NCI-H1092 (cell line): ENCODE data around the gene ALG12.

Source experiments
- DNase-seq: peaks from one replicate; lab custom pipeline; 2025; lab: John Stamatoyannopoulos, UW

Gene ALG12

DNA sequence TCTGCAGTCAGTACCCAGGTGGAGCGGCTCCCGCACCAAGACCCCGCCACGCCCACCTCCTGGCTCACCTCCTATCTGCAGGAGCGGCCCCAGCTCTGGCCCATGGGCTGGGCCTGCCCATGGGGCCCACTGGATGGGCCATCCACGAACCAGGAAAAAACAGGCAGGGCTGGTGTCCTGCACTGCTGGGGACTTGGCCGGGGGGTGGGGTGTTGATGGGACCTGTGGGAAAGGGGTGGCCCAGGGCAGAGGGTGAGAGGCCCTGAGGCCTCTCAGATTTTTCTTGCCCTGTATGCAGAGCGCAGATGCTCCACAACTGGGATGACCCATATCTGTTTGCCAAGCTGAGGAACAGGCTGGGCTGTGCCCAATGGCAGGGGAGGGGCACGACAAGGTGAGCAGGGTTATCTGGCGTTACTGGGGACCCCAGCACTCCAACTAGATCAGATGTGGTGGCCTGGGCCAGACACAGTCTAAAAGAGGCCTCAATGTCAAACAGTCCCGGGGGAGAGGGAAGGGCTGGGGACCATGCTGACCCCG, 39.7 kb upstream of the ALG12 start:
- no peak for DNase-seq

DNA sequence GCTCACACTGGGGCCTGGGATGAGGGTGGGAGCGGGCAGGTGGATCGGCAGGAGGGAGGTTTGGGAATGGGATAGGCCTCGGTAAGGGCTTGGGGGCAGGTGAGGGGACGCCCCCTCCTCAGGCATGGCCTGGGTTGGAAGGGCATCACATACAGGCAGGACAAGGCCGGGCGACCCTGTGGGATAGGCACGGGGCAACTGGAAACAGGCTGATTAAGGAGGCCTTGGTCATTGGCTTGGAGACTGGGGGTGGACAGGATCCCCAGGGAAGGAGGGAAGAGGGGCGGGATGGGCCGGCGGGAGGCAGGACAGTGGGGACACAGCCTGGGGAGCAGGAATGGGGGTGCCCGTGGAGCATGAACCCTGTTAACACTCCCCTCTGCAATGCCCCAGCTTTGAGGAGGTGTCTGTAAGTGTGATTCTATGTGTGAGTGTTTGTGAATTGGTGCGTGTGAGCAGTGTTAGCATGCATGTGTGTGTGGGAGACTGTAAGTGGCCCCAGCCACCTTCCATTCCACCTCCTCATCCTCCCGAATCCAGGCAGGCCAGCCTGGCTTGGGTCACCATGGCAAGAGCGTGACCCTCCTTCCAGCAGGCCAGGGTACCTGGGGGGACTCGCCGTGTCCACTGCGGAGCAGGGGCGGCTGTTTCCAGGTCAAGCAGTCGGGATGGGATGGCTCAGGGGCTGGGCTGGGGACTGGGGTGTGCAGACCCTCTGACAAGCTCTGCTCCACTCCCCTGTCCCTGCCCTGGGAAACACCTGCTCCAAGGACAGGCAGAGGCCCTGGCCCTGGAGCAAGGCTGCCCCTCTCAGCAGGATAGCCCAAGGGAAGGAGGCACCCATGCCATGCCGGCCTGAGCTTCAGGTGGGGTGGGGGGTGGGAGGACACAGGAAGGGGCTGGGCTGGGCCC, 38.9 kb upstream of the ALG12 start:
- no peak for DNase-seq

DNA sequence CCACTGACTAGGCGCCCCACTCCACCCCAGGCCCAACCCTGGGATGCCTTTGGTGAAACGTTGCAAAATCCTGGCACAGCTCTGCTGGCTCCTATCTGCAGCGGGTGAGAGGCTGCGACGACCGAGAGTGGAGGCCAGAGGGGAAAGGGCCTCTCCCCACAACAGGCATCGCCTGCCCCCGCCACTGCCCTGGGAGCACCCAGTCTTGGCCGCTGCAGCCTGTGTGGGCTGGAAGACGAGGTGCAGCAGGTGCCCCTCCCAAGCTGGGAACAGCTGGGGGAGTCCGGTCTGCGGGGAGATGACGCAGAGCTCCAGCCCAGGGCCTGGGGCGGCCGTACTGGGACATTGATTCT, 38.2 kb upstream of the ALG12 start:
- DNase-seq = no peak

DNA sequence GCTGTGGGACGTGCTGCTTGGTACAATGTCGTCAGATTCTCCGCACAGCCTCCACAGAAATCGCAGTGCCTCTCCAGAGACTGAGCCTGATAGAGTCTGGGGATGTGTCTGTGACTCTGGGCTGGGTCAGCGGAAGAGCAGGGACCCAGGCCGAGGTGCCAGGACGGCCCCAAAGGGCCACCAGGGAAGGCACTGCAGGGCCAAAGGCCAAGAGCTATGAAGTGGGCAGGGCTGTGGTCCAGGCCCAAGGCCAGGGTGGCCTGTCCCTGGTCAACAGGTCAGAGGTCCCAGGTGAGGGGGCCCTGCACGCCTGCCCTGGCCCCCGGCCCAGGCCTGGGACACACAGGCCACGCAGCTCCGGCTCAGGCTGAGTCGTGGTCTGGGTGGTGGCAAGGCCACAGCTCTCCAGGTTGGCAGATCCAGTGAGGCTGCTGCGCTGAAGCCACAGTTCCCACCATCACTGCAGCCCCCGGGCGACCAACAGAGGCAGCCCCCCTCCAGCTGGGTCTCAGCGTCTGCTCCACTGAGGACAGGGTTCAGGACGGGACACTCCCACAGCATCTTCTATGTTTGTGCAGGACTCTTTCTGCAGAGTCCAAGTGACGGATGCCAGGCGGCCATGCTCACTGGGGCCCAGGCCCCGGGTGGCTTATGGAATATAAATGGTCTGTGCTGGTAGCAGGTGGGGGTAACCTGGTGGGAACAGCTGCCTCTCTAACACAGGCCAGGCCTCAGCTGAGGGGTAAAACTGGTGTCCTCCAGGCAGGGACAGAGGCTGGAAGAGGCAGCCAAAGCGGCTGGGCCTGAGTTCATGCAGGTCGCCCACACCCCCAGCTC, 37.6 kb upstream of the ALG12 start:
- DNase-seq = no peak

DNA sequence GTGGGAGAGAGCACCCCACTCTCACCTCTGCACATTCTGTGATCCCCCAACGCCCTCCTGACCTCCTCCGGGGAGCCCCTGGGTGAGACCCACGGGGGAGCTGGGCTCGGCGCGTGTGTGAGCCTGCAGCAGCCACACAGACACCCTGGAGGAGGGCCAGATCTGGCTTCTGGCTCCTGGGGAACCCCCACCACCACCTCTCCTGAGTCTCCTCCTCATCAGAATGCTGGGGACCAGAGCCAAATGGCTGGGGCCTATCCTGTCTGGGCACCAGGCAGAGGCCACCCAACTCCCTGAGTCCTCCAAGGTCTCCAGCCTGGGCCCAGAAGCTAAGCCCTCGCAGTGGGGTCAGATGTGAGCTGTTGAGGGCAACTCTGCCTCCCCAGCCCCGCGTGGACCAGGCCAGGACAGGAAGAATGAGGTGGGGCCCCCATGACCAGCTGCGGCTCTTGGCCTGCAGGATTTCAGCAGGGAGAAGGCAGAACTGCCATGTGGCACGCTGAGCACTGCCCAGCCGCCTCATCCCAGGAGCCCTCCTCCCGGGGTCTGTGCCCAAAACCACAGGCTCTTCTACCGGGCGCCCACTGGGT, 36.8 kb upstream of the ALG12 start:
- DNase-seq = no peak

DNA sequence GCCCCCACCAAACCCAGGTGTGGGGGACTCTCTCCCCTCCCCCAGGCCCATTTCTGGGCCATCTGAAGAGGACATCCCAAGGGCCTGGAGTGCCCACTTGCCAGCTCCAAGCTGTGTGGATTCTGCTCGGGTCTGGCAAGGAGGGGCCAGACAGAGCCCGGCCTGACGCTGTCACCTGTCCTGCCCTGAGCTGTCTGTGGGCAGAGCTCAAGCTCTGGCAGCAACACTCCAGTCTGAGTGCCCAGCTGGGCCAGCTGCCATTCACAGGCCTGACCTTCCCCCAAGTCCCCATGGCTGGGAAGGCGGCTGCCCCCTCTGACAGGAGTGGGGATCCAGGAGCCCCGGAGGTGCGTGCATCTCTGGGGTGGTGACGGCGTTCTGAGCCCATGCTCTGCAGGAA, 36.1 kb upstream of the ALG12 start:
- no peak for DNase-seq

DNA sequence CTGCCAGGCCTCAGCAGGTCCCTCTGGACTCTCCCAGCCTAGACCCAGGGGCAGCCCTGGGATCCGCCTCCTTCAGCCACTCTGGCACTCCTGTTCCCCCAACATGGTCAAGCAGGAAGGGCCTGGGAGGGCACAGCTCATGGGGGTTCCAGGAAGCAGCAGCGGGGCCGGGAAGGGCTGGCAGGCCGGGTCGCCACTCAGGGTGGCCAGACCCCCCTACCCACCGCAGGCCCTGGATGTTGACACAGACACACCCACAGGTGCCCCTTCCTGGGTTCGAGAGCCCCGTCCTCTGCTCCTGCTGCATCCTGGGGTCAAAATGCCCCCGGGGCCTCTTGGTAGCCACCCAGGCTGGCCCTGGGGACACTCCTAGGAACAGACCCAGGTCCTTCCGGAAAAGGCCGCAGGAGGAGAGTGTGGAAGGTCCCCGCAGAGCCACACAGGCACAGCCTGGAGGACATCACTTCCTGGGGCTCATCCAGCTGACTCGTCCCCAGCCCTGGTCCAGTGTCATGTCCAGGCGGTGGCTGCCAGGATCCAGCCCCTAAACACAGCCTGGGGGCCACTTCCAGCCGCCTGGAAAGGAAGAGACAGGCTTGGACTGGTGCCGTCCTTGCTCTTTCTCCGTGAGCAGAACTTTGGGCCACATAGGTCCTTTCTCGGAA, 35.6 kb upstream of the ALG12 start:
- no peak for DNase-seq

DNA sequence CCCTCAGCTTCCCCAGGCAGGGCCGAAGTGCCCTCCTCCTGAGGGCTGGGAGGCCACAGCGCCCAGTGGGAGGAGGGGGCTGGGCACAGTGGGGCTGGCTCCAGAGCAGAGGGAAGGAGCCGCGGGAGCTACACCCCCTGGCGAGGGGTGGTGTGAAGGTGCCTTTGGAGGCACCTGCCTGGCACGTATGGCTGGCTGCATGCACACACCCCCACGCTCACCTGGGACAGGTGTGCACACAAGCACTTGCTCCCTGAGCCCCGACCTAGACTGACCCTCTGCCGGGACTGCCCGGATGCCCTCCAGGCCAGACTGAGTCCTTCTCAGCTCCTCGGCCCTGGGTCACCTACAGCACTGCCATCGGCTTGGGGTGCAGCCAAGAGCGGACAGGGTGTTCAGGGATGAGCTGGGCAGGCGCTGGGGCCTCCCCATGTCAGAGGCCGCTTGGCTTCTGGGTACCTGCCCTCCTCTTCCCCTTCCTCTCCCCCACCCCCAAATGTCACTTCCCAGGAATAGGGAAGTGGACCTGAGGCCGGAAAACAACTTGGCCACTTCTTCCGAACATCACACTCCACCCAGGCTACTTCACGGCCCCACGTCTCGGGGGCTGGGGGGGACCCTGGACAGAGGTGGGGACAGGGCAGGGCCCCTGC, 34.9 kb upstream of the ALG12 start:
- no peak for DNase-seq

DNA sequence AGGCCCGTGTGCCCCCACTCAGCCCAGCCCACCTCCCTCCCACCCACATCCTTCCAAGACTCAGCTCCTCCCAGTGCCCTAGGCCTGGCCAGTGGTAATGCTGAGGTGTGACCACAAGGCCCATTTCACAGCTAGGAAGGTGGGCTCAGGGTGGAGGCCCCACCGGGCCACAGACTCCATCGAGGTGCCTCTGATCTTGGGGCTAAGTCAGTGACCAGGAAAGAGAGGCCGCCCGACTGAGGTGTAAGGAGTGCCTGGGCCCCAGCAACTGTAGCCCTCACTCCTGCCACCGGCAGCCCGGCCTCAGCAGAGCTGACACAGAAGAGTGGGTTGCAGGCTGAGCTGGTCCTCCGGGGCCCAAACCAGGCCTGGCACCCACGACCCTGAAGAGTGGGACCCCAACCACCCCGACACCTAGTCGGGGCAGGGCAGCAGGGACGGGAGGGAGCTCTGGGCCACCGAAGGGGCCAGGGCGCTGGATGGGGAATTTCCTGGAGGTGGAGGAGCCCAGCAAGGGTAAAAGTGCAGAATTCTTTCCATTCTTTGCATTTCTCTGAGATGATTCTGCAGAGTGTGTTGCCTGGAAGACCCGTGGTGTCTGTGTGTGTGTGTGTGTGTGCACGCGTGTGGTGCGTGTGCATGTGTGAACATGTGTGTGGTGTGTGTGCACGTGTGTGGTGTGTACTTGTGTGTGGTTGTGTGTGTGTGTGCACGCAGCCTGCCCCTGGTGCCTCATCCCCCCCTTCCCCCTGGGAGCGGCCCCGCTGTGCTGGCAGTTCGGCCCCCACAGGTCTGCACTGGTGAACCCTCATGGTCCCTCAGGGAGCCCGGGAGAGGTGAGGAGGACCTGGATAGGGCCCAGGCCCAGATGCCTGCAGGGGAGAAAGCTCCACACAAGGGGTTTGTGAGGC, 34.0 kb upstream of the ALG12 start:
- no peak for DNase-seq

DNA sequence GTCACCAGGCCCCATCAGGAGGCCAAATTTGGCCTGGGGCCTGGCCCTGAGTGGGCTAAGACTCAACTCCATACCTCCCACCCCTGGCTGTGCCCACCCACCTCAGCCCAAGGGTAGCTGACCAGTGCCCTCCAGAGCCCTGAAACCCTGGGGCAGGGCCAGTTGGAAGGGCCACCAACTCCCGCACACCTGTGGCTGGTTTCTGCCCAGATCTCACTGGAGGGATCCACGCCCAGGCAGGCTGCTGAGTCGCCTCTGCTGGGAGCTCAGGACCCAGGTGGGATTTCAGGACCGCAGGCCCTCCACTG, 33.4 kb upstream of the ALG12 start:
- no peak for DNase-seq

DNA sequence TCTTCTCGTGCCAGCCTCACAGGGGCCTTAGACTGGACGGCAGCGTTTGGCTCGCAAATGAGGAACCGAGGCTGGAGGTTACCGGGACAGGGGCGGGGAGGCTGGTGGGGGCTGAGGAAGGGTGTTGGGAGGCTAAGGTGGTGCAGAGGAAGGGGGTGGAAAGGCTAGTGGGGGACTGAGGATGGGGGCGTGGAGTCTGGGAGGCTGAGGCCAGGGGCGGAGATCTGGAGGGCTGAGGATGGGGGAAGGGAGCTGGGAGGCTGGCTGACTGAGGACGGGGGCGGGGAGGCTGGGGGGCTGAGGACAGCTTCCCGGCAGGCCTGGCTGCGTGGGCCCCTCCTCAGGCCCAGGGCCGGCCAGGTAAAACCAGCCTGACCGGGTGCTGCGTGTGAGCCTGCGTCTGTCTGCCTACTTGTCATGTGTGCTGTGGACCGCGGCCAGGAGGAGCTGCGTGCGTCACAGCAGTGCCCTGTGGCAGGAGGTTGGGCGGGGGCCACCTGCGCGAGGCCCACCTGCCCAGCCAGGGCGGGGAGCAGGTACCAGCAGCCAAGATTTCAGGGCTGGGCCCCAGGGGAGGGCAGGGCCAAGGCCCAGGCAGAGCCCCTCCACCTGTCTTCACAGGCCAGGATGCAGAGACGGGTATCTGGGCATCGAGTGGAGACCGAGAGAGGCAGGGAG, 32.9 kb upstream of the ALG12 start:
- no peak for DNase-seq

DNA sequence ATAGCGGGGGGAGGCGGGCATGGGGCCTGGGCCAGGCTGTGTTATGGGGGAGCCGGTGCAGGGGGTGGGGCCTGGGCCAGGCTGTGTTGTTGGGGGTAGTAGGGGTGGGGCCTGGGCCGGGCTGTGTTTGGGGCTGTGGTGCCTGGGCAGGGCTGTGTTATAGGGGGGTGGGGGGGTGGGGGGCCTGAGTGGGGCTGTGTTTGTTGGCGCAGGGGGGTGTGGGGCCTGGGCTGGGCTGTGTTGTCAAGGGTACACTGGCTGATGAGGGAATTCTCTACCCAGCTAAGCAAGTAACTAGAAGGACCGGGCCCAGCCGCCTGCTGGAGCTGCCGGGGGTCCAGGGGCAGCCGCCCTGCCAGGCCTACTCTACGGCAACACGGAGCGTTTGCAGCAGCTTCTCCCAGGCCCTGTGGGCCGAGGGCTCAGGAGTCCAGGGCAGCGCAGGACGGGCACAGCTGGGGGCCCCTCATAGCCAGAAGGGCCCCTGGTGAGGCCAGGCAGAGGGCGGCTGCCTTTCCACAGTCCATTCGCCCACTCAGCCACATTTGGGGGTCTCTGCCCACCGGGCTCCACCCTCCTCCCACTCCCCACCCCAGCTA, 32.3 kb upstream of the ALG12 start:
- no peak for DNase-seq

DNA sequence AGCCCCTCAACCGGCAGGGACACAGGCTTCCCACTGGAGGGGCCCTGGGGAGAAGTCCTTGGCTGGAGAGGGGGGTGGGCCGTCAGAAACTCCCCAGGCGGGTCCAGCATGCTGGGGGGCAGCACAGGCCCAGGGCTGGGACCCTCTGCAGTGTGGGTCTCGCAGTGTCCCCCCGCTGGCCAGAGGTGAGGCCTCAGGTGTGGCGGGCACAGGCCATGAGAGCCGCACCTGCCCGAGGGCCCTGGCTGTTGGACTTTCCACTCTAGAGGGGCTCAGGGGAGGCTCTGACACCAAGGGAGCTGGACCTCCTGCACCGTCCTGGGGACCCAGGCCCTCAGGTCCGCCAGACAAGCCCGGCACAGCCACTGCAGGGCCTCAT, 31.7 kb upstream of the ALG12 start:
- no peak for DNase-seq

DNA sequence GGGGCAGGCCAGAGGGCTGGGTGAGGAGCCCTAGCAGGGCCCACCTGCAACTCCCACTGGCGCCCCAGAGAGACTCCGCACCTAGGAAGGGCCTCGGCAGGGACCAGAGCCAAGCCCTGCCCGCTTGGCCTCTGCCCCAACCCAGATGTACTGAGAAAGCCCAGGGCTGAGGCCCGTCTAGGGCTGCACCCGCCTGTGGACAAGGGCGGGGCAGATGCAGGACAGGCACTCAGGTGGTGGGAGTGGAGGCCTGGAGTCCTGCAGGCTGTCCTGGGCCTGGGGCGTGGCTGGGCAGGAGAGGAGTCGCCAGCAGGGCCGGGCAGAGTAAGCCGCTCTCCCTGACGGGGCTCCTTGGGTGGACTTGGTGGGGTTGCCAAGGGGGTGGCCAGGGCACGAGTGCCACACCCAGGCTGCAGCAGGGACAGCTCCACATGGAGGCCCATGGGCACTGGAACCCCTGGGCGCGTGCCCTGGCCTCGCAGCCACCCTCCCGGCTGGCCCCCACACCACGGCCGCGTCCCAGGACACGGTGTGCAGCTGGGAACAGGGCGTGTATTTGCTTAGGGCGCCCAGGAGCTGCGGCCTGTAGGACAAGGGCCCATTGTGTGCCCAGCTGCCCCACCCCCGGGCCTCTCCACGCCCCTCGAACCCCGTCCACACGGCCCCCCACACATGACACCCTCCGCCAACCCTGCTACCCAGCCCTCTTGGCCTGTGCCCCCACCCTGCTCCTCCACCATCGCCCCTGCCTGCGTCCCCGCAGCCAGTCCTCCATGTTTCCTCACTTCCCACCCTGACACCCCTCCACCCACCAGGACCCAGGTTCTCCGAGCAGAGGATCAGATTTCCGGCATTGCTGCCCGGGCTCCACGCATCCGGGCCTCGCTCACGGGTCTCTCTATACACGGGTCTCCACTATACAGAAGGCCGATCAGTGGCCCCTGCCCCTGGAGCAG, 31.0 kb upstream of the ALG12 start:
- DNase-seq = no peak

DNA sequence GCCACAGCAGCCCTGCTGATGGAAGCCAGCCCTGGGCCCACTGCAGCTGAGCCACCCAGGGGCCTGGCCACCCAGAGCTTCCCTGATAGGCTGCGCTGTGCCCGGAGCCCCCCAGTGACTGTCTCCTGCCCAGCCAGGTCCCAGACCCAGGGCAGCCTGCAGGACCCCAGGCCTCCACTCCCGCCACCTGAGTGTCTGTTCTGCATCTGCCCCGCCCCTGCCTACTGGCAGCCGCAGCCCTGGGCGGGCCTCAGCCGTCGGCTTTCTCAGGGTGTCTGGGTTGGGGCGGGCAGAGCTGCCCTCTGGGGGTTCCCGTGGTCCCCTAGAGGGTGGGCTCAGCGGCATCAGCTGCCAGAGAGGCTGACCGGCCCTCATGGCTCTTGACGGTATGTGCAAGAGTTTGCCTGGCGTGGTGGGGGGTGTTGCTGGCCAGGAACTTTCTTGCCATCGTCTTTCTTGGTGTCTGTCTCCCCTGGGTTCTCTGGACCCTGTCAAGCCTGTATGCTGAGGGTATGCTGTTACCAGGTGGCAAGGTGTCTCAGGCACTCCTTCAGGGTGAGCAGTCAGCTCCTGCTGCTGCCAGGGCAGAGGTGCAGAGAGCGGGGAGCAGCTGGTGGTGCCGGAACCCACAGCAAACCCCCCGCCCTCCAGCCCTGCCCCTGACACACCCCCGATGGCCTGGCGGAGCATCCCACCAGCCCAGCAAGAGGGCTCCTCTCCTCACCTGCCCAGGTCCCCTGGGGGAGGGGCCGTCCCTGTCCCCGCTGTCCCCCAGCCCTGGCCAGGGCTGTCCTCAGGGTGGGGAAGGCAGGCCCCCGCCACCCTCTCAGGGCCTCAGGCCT, 30.1 kb upstream of the ALG12 start:
- no peak for DNase-seq

DNA sequence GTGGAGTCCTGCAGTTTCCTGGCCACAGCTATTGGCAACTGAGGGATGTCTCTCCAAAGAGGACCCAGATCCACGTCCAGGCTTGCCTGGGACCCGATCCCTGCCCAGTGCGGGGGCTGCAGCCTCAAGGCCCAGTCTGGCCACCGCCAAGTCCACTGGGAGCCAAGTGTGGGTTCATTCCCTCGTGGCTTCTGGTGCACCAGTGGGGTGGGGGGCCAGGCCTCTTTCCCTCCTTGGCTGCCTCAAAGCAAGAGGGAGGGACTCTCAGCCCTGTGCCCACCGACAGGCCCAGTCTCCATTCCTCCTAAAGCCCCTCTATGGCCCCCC, 29.0 kb upstream of the ALG12 start:
- DNase-seq = no peak

DNA sequence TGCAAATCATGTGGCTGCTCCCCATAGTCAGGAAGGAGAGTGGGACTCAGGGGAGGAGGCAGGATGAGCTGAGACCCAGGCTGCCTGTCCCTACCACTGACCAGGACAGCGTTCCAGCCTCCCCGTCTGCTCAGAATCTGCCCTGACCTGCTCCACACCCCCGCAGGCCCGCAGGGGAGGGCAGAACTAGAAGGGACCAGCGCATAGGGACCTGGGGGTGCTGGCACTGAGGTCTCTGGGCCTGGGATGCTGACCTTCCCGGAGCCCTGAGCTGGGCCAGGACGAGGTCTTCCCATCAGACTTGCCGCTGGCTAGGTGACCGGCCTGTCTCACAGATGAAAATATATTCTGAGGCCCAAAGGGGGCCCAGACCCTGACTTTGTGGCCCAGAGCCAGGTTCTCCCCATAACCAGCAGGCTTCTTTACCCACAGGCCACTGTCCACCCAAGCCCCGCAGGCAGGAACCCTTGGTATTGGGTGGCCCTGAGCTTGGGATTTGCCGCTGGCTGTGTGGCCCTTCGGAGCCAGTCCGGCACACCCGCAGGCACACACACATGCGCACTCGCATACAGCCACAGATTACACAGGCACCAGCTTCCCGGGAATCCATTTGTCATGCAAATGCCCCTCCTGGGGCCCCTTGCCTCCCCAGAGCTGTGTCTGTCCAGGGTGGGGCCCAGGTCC, 28.5 kb upstream of the ALG12 start:
- DNase-seq = no peak
